ENCODE results near the gene ATP9A. TPM values are rescaled to one million over a fixed set of nuclear protein-coding genes. Genes with fewer than 3 reads are reported as not detected.

The ATP9A gene
- total and polyA plus RNA-seq, 2 donors from 2014 or later: 7.1 to 40.2 TPM

DNA sequence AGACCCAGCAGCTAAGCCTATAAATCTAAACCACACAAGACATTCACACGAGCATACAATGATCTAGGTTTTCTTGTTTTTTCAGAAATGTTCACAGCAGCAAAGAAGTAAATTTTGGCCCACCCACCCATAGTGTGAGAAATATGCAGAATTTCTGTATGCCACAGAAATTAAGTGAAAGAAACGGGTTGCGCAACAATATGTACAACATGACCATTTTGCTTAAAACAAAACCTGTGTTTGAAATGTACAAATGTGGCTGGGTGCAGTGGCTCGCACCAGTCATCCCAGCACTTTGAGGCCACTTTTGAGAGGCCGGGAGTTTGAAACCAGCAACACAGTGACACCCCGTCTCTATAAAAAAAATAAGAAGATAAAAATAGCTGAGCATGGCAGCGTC lies 24.8 kb upstream of the ATP9A start:
- Histone ChIP-seq H3K27me3 (ENCODE audit: control insufficient read depth, insufficient read depth, low read length) (no peaks in the 10 kb centered on the region), H3K27ac (ENCODE audit: low read depth in 2 of 2, low read length in 2 of 2) (no peak overlapping the region), H3K36me3 (ENCODE audit: control insufficient read depth in 2 of 3, insufficient read depth in 3 of 3, low read length in 3 of 3) (no peaks in the 10 kb centered on the region), H3K4me1 (ENCODE audit: control insufficient read depth in 2 of 3, insufficient read depth in 2 of 3, low read depth in 1 of 3, low read length in 3 of 3) (no peaks in the 10 kb centered on the region), H3K9ac (ENCODE audit: low read length in 3 of 3) (no peak overlapping the region), H3K9me3 (ENCODE audit: control insufficient read depth in 2 of 3, insufficient read depth in 1 of 3, low read length in 3 of 3) (no peaks in the 10 kb centered on the region), H3K4me3 (ENCODE audit: low read length in 3 of 3) (no peak overlapping the region)
- FAIRE-seq (no peak), DNase-seq (no peak)
- TF ChIP-seq CTCF (IDR thresholded peaks at IDR 0.05; ENCODE audit: borderline replicate concordance, extremely low read depth, insufficient read depth): no peak
- intact Hi-C loops (cut with DNase I): no loop called here

GRCh38 chr20:51791626-51792025 lies 23.4 kb upstream of the ATP9A start:
- H3K4me1 ChIP-seq (ENCODE audit: control insufficient read depth in 2 of 3, insufficient read depth in 2 of 3, low read depth in 1 of 3, low read length in 3 of 3): no peaks in the 10 kb centered on the region
- no peaks in the 10 kb centered on the region for H3K27me3 ChIP-seq (ENCODE audit: control insufficient read depth, insufficient read depth, low read length)
- H3K9me3 ChIP-seq (ENCODE audit: control insufficient read depth in 2 of 3, insufficient read depth in 1 of 3, low read length in 3 of 3): no peaks in the 10 kb centered on the region
- peak in 4 of 5 donors; percentile 37 to 65 (median 48) for DNase-seq
- intact Hi-C loops (cut with DNase I): no loop called here
- H3K9ac ChIP-seq (ENCODE audit: low read length in 3 of 3): no peak overlapping the region
- H3K4me3 ChIP-seq (ENCODE audit: low read length in 3 of 3): no peak overlapping the region
- H3K27ac ChIP-seq (ENCODE audit: low read depth in 2 of 2, low read length in 2 of 2): no peak overlapping the region
- FAIRE-seq: no peak
- no peak for TF ChIP-seq CTCF (IDR thresholded peaks at IDR 0.05; ENCODE audit: borderline replicate concordance, extremely low read depth, insufficient read depth)
- H3K36me3 ChIP-seq (ENCODE audit: control insufficient read depth in 2 of 3, insufficient read depth in 3 of 3, low read length in 3 of 3): no peaks in the 10 kb centered on the region

GRCh38 chr20:51790256-51790655 lies 22.1 kb upstream of the ATP9A start:
- FAIRE-seq (no peak), DNase-seq (no peak)
- H3K4me1 ChIP-seq (ENCODE audit: control insufficient read depth in 2 of 3, insufficient read depth in 2 of 3, low read depth in 1 of 3, low read length in 3 of 3): no peaks in the 10 kb centered on the region
- intact Hi-C loops (cut with DNase I): no loop called here
- H3K4me3 ChIP-seq (ENCODE audit: low read length in 3 of 3): no peak overlapping the region
- H3K27me3 ChIP-seq (ENCODE audit: control insufficient read depth, insufficient read depth, low read length): no peaks in the 10 kb centered on the region
- H3K9me3 ChIP-seq (ENCODE audit: control insufficient read depth in 2 of 3, insufficient read depth in 1 of 3, low read length in 3 of 3): no peaks in the 10 kb centered on the region
- no peak for TF ChIP-seq CTCF (IDR thresholded peaks at IDR 0.05; ENCODE audit: borderline replicate concordance, extremely low read depth, insufficient read depth)
- no peak overlapping the region for H3K9ac ChIP-seq (ENCODE audit: low read length in 3 of 3)
- H3K27ac ChIP-seq (ENCODE audit: low read depth in 2 of 2, low read length in 2 of 2): no peak overlapping the region
- H3K36me3 ChIP-seq (ENCODE audit: control insufficient read depth in 2 of 3, insufficient read depth in 3 of 3, low read length in 3 of 3): no peaks in the 10 kb centered on the region

DNA sequence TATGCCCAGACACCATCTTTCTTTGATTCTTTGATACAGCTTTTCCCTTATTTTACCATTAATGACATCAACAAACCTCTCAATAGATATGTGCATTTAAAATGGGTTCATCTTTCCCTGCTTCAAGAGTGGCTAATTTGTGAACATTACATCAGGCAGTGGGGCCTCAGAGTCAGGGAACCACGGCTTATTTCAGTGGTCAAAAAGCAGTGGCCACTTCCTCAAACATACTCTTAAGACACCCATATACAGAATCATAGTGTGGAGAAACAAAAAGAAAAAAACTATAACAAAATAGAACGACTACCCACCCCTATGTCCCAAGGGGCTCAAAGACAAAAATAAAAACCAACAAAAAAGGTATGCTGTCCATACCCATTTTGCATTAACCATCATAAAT lies 21.2 kb upstream of the ATP9A start:
- DNase-seq (no peak), FAIRE-seq (no peak)
- no peak overlapping the region for H3K4me3 ChIP-seq (ENCODE audit: low read length in 3 of 3)
- H3K27me3 ChIP-seq (ENCODE audit: control insufficient read depth, insufficient read depth, low read length): no peaks in the 10 kb centered on the region
- H3K9ac ChIP-seq (ENCODE audit: low read length in 3 of 3): no peak overlapping the region
- TF ChIP-seq CTCF (IDR thresholded peaks at IDR 0.05; ENCODE audit: borderline replicate concordance, extremely low read depth, insufficient read depth): no peak
- no peaks in the 10 kb centered on the region for H3K9me3 ChIP-seq (ENCODE audit: control insufficient read depth in 2 of 3, insufficient read depth in 1 of 3, low read length in 3 of 3)
- H3K27ac ChIP-seq (ENCODE audit: low read depth in 2 of 2, low read length in 2 of 2): no peak overlapping the region
- H3K4me1 ChIP-seq (ENCODE audit: control insufficient read depth in 2 of 3, insufficient read depth in 2 of 3, low read depth in 1 of 3, low read length in 3 of 3): no peaks in the 10 kb centered on the region
- H3K36me3 ChIP-seq (ENCODE audit: control insufficient read depth in 2 of 3, insufficient read depth in 3 of 3, low read length in 3 of 3): no peaks in the 10 kb centered on the region
- intact Hi-C loops (cut with DNase I): no loop called here

Data from kidney (tissue), 14 donors.